Dermis microvascular lymphatic vessel endothelial cell (primary cell): Measurements from ENCODE around the gene KCMF1. TPM values are rescaled to one million over a fixed set of nuclear protein-coding genes. Genes with fewer than 3 reads are reported as not detected.

Source experiments
- DNase-seq, 2 donors: peaks; one replicate each; pipeline versions ENCODE4 v3.0.0 to v3.0.0-alpha.2; 2010; ENCODE audit warnings: low read depth in 2 of 2
- total RNA-seq: library from RNA; depleted of rRNA; stranded (reverse); fragments of >200 nt; gene quantifications from 2 replicates; pipeline ENCODE4 v1.2.1, GENCODE V29; 2014

The KCMF1 gene
- total RNA-seq, 1 donor from 2014 or later: 45.3 TPM

DNA sequence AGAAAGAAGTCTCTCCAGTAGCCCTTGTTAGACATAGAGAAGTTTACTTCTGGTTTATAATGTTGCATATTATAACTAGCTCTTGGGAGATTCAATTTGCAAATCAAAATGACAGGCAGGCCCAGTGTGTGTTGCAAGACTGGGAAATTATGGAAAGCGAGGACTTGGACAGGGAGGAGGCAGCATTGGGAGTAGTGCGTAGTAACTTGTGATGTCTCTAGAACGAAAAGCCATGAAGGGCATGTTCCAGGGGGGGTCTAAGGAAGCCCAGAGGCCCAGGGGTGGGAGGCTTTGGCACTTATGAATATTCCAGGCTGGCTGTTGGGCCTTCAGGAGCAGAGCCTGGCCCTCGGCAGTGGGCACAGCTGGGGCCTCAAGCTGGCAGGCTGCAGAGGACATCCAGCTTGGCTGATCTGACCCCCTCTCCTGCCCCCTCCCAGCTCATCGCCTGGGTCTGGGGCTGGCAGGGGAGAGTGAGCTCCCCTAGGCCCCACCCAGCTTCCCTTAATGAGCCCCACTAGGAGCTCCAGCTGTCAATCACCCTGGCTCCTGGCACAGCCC lies 107.0 kb downstream of the KCMF1 start:
- no peak for DNase-seq

DNA sequence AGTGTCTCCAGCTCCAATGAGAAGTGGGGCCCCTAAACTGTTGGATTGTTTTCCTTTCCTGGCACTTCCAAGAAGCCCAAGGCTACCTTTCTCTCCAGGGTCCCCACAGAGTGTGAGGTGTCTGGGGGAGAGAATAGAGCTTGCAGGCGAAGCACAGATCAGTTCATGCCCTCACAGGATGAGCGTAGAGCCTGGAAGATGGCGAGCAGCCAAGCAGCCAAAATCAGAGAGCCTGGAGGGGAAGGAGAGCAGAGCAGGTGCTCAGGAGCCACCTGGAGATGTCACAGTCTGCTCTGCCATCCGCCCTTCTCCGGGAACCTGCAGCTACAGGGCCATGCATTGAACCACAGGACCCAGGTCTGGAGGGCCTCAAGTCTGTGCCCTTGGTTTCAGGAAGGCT lies 107.6 kb downstream of the KCMF1 start:
- DNase-seq: no peak

DNA sequence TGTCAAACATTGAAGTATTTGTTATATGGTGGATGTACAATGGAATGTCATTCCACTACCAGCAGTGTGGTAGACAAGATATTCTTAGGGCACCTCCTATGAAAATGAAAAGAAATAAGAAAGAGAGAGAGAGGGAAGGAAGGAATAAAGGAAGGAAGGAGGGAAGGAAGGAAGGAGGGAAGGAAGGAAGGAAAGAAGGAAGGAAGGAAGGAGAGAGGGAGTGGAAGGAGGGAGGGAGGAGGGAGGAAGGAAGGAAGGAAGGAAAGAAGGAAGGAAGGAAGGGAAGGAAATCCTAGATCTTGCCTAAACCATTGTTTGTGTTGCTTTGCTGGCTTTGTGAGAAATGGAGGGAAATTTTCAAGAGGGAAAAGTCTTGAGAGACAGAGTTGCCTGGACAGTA lies 112.1 kb downstream of the KCMF1 start:
- DNase-seq: no peak

DNA sequence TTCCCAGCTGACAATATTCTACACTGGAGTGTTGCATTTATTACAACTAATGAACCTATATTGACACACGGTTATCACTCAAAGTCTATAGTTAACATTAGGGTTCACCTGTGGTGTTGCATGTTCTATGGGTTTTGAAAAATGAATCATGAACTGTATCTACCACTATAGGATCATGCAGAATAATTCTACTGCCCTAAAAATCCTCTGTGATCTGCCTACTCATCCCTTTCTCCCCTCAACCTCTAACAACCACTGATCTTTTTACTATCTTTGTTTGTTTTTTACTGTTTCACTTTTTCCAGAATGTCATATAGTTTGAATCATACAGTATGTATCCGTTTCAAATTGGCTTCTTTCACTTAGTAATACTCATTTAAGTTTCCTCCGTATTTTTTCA lies 114.6 kb downstream of the KCMF1 start:
- no peak for DNase-seq

DNA sequence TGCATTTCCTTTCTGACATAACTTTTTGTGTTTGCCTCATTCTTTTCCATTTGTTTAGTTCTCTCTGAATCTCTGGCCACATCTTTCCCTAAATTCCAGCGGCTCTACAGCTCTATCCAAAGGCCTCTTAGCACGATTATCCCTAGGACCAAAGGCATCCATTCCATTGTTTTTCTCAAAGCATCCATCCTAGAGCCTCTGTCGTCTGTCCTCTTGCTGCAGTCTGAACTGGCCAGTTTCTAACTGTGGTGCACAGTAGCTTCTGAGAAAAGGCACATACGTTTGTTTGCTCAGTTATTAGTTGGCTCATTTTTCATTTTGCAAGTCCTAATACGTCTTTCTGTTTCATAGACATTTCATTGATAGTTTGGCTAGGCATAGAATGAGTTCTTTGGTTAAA lies 116.6 kb downstream of the KCMF1 start:
- DNase-seq: no peak

DNA sequence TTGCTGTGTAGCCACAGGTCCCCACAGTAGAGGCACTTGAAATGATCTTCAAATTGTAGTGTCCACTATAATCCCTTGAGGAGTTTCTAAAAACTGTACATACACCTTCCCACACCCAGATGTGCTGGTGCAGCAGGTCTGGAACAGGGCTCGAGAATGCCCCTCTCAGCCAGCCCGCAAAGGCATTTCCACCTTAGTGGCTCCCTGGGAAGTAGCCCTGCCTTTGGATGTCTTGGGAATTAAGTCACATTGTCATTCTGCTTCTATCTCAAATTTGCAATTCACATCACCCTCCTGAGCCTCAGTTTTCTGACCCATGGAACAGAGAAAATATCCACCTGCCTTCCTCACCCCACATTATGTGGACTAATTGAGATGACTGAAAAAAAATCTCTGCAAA lies 118.0 kb downstream of the KCMF1 start:
- no peak for DNase-seq

DNA sequence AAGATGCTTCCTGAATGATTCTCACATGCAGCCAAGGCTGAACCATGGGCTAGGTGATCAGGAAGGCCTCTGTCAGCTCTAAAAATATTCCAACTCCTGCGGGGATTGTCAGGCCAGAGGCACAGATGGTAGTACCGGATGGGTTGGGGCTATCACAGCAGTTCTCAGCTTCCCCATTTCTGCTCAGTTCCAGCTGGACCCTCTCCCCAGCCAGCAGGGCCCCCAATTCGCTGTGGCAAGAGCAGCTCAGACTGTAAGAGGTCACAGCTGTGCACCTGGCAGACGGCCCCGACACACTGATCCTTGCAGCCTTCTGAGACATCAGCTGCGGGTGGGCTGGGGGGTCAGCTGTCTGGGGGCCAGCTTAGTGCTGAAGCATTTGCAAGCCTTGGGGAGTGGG lies 118.6 kb downstream of the KCMF1 start:
- DNase-seq: no peak

DNA sequence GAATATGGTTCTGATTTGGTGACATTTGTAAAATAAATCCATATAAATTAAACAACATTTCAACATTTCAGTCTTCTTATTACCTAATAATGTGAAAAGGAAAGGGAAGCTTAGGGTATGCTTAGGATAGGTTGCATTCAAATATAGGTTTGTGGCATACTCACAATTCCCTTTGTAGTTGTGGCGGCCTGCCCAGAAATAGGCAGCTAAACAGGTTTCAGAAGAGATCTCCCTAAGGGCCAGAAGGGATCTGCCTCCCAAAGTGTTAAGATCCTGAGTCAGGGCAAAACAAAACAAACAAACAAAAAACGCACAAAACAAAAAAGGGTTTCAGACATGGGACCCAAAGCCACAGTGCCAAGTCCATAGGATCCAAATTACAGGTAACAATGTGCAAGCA lies 120.9 kb downstream of the KCMF1 start:
- no peak for DNase-seq

DNA sequence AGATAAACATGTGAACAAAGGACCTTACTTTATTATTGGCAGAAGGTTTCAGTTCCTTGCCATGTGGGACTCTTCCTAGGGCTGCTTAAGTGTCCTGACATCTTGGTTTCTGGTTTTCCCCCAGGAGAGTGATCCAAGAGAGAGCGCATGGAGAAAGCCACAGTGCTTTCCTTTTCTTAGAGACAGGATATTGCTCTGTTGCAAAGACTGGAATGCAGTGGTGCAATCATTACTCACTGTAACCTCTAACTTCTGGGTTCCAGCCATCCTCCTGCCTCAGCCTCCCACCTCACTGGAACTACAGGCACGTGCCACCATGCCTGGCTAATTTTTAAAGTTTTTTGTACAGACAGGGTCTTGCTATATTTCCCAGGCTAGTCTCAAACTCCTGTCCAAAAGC lies 124.1 kb downstream of the KCMF1 start:
- DNase-seq: no peak

DNA sequence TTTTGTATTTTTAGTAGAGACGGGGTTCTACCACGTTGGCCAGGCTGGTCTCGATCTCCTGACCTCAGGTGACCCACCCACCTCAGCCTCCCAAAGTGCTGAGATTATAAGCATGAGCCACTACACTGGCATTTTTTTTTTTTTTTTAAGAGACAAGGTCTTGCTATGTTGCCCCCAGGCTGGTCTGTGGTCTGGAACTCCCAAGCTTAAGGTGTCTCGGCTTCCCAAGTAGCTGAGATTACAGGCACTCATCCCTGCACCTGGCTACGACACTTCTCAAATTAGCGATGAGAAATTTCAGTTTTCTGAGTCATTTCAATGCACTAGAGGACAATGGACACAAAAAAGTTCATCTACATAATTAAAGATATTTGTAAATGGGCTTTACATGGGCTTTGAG lies 125.7 kb downstream of the KCMF1 start:
- DNase-seq: no peak

DNA sequence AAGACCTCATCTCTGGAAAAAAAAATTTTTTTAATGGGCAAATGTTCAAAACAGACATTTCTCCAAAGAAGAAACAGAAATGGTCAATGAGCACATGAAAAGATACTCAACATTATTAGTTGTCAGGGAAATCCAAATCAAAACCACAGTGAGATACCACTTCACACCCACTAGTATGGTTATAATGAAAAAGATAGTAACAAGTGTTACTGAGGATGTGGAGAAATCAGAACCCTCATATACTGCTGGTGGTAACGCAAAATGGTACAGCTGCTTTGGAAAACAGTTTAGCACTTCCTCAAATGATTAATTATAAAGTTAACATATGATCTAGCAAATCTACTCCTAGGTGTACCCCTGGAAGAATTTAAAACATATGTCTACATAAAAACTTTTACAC lies 133.3 kb downstream of the KCMF1 start:
- DNase-seq: no peak

DNA sequence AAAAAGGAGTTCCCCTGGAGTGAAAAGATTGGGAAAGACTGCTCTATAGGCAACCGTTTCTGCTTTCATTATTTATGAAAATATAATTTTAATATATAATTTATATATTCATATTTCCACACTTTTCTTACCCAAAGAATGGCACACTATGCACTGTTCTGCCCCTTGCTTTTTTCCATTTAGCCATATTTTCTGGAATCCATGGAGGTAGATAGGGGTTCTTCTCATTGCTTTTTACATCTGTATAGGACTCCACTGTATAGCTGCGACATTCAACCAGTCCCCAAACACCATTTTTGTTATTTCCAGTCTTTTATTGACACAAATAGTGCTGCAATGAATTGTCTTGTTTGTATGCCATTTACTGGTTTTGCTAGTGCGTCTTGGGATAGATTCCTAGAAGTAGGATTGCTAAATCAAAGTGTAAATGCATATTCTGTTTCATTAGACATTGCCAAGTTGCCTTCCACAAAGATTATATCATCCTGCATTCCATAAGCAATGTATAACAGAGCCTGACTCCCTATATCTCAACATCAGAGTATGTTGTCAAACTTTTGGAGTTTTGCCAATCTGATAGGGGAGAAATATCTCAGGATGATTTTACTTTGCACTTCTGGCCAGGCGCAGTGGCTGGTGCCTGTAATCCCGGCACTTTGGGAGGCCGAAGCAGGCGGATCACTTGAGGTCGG lies 135.7 kb downstream of the KCMF1 start:
- no peak for DNase-seq

Other genes with a start within 250 kb of the KCMF1 start
- 0.25 and 0.51 TPM in 2 replicates for gene TRABD2A, start 90.1 kb upstream of the KCMF1 start, total RNA-seq
- 5,305 and 8,615 TPM in 2 replicates for gene TMSB10, start 65.5 kb upstream of the KCMF1 start, total RNA-seq
- 4.2 and 6.2 TPM in 2 replicates for gene TCF7L1, start 162.2 kb downstream of the KCMF1 start, total RNA-seq